Measurements from ENCODE around the gene PANX3.

Gene PANX3

DNA sequence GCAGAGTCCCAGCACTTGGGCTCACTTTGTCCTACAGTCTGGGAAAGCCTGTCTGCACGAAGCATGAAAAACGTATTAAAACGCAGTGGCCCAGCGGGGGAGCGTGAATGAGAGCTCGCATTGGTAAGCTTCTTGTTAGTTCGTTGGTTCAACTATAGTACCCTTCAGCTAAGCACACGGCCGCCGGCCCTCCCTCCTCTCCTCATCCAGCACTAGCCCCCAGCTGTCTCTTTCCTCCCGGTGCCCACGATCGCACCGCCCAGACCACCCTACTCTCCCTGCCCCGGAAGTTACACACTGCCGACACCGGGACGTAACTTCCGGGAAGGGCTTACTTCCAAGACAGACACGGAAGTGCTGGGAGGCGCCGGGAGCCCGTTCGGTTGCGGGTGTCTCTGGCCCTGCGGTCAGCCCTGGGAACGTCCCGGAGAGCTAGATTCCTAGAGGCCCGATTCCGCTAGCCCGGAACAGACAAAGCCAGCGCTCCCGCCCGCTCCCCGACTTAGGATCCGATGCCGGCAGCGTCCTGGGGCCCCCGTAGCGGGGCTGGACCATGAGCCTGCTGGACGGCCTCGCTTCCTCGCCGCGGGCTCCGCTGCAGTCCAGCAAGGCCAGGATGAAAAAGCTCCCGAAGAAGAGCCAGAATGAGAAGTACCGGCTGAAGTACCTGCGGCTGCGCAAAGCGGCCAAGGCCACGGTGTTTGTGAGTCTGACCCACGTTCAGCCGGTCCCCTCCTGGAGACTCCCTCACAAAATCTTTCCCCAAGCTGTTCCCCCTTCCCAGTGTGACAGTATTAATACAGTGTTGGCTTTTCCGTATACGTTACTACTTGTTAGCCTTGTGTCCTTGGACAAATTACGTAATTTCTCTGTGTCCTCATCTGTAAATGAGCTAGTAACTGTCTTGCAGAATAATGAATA lies 11.6 kb downstream of the PANX3 start, which contains the start of gene TBRG1:
TSS of gene TBRG1 (plus strand) at position 334 of the 921 bp plus-strand sequence. CDS start at position 554, 220 bp downstream.
- no peak for DNase-seq

DNA sequence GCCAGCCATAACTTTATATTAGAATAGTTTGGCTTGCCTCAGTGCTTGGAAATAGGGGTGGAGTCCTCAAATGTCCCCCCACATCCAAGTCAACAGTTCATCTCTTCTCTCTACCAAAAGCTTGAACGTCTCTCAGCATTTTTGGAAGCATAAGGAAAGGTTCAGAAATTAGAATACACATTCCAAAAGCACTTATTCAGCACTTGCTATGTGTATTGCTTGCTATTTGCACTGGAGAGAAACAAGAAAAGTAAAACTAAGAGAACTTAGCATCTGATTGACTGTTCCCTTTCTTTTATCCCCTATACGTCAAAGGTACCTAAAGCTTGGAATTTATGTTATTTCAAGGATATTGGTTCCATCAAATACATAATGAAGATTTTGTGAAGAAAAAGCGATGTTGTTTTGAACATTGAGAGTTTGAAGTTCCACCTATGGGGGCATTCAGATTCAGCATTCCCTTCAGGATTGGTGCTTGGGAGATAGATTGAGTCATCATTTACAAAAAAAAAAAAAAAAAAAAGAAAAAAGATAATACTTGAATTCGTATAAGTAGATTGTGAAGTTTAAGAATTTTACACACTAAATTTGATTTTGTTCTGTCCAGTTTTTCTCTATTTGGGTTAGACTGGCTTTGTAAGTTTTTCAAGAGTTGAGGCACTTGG lies 12.8 kb downstream of the PANX3 start:
- no peak for DNase-seq

DNA sequence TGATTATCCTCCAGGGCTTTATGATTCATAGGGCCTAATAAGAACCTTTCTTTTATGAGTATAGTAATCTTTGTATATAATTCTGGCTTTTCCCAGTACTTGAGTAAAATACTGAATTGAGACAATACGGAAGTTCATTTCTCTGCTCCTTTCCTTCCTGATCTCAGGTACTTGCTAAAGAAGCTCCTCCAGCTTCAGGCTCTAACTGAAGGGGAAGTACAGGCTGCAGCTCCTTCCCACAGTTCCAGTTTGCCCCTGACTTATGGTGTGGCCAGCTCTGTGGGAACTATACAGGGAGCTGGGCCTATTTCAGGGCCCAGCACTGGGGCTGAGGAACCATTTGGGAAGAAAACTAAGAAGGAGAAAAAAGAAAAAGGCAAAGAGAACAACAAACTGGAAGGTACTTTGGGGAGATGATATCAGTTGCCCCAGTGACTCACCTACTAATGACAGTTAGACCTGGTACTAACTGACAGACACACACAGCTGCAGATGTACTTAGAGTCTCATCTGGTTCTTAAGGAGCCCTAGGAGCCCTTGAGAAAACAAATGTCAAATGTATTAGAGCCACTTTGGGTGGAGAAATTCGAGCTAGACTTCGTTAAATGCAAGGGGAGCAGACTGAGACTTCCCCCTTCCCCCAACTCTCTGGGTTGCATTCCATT lies 14.4 kb downstream of the PANX3 start:
- no peak for DNase-seq

DNA sequence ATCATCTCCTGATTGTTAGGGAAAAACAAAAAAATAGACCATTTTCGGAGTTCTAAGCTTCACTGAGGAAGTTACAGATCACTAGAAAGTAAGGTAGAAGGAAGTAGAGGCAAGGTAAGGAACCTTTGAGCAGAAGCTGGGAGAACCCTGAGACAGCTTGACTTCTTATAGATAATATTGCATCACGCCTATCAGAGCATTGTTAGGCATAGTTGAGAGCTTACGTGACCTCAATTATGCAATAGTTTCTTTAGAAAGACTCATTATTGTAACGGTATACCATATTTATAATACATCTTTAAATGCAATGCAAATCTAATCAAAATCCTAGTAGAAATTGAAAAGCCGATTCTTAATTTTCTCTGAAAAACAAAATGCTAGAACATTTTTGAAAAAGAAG lies 16.3 kb downstream of the PANX3 start:
- DNase-seq = no peak

DNA sequence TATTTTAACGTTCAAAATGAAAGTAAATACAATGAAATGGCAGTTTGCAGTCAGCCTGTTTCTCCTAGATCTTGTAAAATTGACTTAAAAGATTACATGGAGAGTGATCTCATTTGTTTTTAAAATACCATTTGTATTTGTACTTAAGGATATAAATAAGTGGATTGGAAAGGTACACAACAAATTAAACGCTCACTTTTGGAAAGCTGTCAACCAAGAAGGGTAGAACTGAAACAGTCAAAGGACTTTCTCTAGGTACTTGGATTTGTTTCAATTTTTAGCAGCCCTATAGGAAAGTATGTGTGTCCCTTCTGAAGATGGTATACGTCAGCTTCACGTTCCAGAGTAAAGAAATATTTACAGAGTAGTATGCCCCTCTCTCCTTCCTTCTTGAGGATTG lies 18.7 kb downstream of the PANX3 start:
- no peak for DNase-seq

DNA sequence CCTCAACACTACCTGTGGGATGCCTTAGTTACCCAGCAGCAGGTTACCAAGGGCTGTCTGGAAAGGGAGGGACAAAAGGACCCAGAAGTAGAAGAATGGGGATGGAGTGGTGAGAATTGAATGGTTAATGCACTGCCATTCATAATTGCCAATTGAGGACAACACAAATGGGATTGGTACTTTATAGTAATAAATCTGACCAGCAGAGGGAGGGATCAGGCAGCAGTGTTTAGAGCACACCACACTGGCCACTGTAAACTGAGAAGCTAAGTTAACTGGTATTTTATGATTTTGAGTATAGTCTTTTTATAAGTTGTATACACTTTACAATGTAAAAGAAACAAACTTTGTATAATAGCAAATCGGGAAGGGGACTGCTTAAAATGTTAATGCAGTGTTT lies 22.1 kb downstream of the PANX3 start:
- DNase-seq = no peak

DNA sequence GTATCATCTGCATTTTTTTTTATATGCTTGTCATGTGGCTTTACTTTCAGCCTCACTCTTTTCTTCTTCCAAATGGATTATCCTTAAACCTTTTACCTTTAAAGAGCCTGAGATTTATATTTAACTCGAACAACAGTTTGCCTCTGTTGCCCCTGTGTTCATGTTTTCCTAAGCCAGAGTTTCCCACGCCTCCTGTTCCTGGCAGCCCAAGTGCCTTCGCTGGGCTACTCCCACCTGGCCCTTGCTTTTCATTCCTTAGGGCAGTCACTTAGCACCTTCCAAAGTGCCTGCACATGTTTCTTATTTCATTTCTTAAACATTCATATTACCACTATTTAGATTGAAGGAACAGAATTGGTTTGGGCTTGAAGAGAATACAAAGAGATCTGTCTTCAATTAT lies 24.7 kb downstream of the PANX3 start:
- no peak for DNase-seq

DNA sequence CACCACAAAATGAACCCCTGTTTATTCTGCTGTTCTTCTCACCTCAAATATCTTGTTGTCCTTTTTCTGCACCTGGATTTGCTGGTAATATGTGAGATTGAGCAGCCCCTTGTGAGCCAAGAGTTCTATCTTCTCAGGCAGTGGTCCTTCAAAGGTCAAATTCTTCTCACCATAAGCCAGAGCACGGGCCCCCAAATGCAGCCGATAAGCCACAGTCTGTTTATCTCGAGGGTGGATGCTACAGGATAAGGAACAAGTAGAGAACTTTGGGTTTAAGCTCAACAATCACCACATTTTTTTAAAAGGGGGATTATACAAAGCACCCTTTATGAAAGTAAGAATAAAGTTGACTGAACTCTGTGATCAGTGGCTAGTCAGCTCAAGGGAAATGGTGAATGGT lies 27.3 kb downstream of the PANX3 start:
- DNase-seq = no peak

DNA sequence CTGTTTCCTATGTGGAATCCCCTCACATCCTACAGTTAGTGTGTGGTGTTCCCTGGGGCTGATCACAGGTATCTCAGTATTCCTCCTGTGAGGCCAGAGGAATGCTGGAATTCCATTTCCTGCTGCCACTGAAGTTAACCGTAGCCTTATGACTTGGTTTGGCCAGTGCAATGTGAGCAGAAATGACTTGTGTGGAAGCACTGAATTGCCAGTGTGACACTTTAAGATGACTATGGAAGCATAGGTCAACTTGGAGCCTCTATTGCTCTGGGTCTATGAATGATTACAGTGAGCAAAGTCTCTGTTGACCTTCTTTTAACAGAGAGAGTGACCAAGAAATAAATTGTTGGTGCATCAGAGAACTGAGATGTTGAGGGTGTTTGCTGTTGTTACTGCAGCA lies 28.0 kb downstream of the PANX3 start:
- DNase-seq = no peak

DNA sequence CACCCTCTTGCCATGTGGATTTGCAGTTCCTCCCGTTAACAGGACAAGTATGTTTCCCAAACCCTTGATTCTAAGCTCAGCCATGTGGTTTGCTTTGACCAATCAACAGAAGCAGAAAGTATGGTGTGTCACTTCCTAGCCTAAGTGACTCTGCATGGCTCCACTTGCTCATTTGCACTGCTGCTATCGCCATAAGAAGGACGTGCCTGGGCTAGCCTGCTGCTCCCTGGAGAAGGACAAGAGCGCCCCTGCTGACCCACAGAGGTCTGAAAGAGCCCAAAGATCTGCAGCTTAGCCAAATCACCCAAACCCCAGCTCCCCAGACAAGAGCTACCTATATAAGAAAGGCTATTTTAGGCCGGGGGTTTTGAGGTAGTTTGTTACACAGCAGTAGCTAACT lies 29.4 kb downstream of the PANX3 start:
- DNase-seq = no peak

DNA sequence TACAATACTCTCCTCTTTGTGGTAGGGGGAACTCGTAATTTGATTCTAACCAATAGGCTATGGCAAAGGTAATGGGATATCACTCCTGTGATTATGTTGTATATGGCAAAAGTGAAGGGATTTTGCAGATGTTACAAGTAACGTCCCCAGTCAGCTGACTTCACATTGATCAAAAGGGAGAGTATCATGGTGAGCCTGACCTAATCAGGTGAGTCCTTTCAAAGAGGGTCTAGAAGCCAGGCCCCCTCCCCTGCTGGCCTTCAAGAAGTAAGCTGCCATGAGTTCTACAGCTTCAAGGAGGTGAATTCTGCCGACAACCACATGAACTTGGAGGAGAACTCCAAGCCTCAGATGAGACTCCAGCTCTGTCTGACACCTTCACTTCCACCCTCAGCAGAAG lies 31.4 kb downstream of the PANX3 start:
- DNase-seq = no peak

DNA sequence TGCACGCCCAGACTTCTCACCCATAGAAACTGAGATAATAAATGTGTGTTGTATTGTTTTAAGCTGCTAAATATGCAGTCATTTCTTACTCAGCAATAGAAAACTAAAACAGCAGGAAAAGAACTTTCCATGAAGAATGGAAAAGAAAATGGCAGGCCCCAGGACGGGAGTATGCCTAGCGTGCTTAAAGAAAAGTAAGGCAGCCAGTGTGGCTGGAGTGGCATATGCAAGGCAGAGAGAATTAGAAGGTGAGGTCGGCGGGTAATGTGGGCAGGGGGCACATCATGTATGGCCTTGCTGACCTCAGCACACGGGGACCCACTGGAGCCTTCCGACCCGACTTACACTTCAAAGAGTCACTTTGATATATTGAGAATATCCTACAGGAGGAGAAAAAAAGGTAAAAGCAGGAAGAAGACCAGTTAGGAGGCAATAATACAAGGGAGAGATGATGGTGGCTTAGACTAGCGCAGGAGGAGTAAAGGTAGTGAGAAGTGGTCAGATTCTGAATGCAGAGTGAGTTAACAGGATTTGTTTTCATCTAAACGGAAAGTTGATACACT lies 31.9 kb downstream of the PANX3 start:
- no peak for DNase-seq

DNA sequence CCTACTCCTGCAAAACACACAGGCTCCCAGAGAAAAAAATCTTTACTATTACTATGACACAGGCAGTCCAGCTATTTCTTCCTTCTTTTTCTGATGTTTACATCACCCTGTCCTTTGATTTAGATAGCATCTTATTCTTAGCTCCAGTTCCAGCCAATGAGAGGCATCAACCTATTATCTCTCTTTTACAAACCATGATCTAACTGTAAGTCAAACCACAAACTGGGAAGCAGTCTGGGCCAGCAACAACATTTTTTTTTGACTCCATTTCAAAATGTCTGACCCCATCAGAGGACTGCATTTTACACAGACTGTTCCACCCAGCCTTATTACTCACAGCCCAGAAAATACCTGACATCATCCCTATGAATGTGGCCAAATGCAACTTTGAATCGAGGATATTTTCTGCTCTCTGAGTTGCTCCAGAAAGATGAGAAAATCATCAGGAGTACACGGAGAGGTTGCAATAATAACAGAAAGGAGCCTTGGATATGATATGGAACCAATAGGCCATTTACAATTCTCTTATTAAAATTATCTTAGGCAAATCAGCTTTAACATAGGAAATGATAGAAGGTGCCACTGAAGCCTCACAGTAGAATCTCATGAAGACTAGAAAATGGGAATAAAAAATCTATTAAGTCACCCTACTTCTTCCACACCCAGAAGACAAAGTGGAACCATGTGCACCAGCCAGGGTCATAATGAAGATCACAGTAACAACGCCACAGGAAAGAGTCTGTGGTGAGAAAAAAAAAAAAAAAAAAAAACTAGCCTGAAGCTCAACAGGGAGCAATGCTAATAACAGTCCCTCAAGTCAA lies 32.6 kb downstream of the PANX3 start:
- DNase-seq = no peak

DNA sequence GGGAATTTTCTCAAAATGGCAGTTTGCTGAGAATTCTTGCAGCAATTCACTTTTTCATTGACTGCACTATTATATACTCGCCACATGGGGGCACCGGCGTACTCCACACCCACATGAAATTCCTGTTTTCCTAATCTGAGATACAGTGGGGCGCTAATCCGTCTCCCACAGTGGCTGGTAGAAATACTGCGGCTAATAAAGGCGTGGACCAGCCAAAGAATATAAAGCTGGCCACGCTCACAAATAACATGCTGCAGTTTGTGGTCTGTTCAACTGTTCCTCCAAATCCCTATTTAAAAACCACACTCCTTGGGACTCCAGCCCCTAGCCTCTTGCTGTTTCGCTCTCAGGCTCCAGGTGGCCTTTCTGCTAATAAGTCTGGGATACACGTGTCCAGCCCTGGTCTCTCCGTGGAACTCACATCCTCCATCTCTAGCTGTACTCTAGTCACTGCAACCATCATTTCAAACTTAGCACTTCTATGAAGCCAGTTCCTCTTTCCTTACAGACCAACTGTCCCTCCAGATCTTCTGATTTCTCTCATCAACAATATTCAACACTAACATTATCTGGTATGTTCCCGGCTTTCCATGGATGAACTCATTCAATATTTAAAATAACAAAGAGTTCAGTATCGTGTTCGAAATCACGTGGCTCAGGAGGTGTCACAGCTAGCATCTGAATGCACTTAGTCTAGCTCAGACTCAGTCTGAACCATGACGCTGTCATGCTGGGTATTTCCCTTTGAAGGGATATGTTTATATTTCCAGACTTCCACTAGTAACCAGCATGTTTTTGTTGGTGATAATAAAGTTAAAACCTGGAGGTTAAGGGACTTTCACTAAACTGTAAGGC lies 33.4 kb downstream of the PANX3 start:
- no peak for DNase-seq

DNA sequence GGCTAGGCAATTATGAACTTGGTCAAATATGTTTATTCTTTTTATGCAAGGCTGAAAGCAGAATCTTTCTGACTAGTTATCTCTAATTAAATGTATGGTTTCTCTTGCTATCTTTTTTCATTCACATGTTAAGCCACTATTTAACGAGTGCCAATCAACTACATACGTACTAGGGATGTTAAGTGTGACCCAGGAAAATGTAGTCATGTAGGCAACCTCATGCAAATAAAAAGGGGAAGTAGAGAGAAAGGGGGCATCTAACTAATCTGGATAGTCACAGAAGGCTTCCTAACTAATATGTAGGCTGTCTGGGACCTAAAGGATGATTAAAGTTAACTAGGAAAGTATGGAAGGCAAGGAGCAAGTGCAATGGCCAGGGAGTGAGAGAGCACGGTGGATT lies 34.9 kb downstream of the PANX3 start:
- no peak for DNase-seq

DNA sequence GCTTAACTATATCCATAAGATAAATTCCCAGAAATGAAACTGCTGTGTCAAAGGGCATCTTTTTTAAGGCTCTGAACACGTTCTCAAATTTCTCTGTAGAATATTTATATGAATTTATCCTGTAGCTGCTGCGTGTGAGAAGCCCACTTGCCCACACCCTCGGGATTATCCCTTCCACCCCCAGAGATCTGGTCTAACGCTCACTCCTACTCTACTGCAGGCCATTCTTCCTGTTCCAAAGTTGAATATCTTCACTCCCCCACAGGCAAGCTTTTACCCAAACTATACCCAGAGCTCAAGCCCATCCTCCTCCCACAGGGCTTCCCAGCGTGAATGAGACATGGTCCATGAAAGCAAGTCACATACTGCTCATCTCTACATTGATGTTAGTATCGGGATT lies 37.4 kb downstream of the PANX3 start:
- DNase-seq = no peak

DNA sequence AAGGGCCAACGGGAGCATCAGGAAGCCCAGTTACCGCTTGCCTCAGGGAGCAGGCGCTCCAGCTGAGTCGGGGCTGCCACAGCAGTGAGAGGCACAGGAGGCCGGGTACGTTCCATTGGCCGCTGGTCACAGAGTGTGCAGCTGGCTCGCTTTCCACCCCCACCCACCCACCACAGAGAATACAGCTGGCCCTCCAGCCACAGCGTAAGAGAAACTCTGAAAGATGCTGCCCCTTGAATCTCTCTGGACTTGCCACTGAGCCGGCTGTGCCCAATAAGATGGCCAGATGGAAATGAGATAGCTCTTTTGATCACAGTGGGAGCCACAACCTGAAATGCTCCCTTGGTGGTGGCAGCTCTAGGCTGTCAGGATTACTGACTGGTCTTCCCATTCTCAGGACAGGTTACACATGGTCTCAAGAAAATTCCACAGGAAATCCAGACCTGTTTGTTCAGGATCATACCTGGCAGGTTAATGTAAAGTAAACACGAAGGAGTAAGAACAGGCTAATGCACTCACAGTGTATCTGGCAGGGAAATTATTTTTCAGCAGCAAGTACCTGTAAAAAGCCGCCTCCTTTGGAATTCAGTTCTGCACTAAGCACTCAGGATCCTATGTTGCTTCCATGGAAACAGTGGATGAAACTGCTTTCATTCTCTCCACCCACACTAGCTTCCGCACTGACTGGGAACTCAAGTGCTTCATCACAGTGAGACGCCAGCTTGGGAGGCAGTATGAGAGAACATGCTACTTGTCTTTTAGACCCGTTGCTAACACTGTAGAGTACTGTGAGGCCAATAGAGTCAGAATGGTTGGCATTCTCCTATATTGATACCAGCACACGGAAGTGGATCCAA lies 45.8 kb downstream of the PANX3 start:
- DNase-seq = no peak

DNA sequence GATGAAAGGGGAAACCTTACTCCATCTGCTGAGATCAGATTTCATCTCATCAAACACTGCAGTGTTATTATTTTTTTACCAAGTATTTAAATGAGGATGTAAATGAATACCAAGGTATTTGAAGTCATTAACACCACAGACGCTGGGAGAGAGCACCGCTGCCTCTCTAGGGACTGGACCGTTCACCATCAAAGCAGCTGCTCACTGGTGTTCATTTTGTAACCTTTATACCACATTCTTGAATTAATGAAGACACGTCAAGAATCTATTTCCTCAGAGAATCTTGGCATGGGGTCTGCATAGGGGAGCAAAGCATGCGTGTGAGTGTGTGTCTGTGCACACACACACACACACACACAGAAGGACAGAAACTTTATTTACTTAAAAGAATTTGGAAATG lies 46.7 kb downstream of the PANX3 start:
- no peak for DNase-seq

DNA sequence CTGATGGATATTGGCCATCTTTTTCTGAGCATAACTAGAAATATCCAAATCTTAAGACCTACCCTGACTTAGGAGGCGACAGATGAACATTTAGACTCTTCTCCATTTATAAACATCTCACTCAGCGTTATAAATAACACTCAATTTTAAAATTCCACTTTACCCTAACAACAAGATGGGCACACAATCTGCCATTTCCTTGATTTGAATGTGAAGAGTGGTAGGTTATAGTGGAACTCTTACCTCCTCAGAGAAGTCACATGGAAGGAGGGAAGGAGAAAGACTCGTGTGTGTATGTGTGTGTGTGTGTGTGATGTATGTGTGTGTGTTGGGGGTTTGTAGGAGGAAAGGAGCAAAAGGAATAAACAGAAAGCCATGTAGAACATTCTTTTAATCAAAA lies 47.3 kb downstream of the PANX3 start:
- DNase-seq = no peak

DNA sequence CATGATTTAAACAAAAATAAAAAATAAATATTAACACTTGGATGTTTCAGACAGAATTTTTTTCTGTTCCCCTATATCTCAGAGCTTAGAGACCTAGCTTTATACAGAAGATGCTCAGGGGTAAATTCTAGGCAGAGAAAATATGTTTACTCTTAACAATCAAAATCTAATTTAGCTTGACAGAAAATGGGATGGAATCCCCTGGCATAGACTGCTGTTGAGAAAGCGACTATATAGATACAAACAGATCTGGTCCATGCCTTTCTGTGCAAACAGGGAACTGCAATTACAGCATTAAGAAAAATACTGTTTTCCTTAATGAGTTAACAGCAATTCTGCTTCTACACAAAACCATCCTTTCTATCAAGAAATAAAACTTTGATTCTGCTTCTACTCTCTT lies 47.8 kb downstream of the PANX3 start:
- no peak for DNase-seq

DNA sequence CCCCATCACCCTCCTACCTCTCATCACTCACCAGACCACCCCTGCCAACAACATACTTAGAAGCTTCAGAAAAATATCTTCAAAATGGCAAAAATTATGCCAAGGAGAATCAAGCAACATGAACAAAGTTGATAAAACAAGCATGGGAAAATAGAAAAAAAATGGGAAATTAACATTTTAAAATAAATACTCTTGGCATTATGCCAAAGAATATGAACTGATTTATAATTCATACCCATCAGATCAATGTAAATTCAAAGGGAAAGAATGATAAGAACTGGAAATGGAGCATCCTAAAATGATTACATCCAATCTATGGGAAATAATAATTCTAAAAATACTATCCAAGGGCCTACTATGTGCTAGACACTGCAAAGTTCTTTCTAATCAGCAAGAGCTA lies 50.3 kb downstream of the PANX3 start:
- no peak for DNase-seq
